ENCODE results near the gene SGIP1.
"Not testable (repeated sequence)": the region's sequence is repeated elsewhere in the genome, so short reads cannot be mapped to it uniquely, and the experiment has no call there.

Gene SGIP1

GRCh38 chr1:66580081-66580480, 46.1 kb downstream of the SGIP1 start:
- no peak for DNase-seq (ENCODE audit: low spot score)
- TF ChIP-seq, protein P1, sequence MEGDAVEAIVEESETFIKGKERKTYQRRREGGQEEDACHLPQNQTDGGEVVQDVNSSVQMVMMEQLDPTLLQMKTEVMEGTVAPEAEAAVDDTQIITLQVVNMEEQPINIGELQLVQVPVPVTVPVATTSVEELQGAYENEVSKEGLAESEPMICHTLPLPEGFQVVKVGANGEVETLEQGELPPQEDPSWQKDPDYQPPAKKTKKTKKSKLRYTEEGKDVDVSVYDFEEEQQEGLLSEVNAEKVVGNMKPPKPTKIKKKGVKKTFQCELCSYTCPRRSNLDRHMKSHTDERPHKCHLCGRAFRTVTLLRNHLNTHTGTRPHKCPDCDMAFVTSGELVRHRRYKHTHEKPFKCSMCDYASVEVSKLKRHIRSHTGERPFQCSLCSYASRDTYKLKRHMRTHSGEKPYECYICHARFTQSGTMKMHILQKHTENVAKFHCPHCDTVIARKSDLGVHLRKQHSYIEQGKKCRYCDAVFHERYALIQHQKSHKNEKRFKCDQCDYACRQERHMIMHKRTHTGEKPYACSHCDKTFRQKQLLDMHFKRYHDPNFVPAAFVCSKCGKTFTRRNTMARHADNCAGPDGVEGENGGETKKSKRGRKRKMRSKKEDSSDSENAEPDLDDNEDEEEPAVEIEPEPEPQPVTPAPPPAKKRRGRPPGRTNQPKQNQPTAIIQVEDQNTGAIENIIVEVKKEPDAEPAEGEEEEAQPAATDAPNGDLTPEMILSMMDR (IDR thresholded peaks at IDR 0.05; ENCODE audit: extremely low read depth, missing control alignments) = no peak

- DNase-seq (ENCODE audit: low spot score) = no peak
- TF ChIP-seq, protein P1 (IDR thresholded peaks at IDR 0.05; ENCODE audit: extremely low read depth, missing control alignments) = no peak
Measured at GRCh38 chr1:66583021-66583420, 49.1 kb downstream of the SGIP1 start.

- DNase-seq (ENCODE audit: low spot score) = no peak
- TF ChIP-seq, protein P1 (IDR thresholded peaks at IDR 0.05; ENCODE audit: extremely low read depth, missing control alignments) = no peak
Measured at GRCh38 chr1:66585002-66585401, 51.0 kb downstream of the SGIP1 start.

GRCh38 chr1:66589326-66589725, 55.4 kb downstream of the SGIP1 start:
- DNase-seq (ENCODE audit: low spot score) = no peak
- TF ChIP-seq, protein P1 (IDR thresholded peaks at IDR 0.05; ENCODE audit: extremely low read depth, missing control alignments) = no peak

DNA sequence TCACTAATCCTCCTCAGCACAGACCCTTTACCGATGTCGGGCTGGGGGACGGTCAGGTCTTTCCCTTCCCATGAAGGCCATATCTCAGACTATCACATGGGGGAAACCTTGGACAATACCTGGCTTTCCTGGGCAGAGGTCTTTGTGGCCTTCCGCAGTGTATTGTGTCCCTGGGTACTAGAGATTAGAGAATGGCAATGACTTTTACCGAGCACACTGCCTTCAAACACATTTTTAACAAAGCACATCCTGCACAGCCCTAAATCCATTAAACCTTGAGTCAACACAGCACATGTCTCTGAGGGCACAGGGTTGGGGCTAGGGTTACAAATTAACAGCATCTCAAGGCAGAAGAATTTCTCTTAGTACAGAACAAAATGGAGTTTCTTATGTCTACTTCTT, 58.2 kb downstream of the SGIP1 start:
- not testable (repeated sequence) for DNase-seq (ENCODE audit: low spot score)

DNA sequence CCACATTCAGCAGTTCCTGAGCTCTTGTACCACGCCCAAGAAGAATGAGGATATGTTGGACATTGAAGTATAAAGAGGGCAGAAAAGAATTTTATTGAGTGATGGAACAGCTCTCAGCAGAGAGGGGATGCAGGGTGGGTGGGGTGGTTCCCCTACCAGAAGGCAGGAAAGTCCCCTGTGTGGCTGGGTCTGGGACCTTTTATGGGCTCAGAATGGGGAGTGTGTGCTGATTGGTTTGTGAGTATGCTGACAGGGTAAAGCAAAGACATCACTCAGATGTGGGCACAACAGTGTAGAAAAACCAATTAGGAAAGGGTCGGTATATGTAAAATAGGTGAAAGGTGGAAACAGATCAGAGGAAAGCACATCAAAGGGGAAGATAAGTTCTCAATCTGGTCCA, 62.2 kb downstream of the SGIP1 start:
- DNase-seq (ENCODE audit: low spot score) = no peak
- TF ChIP-seq, protein P1 (IDR thresholded peaks at IDR 0.05; ENCODE audit: extremely low read depth, missing control alignments) = no peak

- TF ChIP-seq, protein P1 (IDR thresholded peaks at IDR 0.05; ENCODE audit: extremely low read depth, missing control alignments) = no peak
- no peak for DNase-seq (ENCODE audit: low spot score)
Measured at GRCh38 chr1:66597500-66597899, 63.5 kb downstream of the SGIP1 start.

GRCh38 chr1:66598670-66599069, 64.7 kb downstream of the SGIP1 start:
- TF ChIP-seq, protein P1 (IDR thresholded peaks at IDR 0.05; ENCODE audit: extremely low read depth, missing control alignments) = no peak
- no peak for DNase-seq (ENCODE audit: low spot score)

All from GM20000 (cell line).